OCI-LY3 (cell line): ENCODE results near the gene GJB6.
A peak's percentile ranks its signal among the peaks of the same experiment; 100 is the strongest.

Experiments used
- H2AFZ ChIP-seq: fragments of 200-600, 300-600 bp; shearing (Covaris generic); 2 replicates; pipeline ENCODE4 v1.6.0; 2014; ENCODE audit warnings: antibody characterized with exemption, low read depth, low read length
- H3K27ac ChIP-seq: fragments of 200-600, 300-600 bp; sonication (generic); 2 replicates; pipeline ENCODE4 v1.5.1; 2014; ENCODE audit warnings: mild to moderate bottlenecking, low read length, moderate library complexity, mixed read lengths
- H3K27me3 ChIP-seq: fragments of 200-600, 300-600 bp; sonication (generic); 2 replicates; pipeline ENCODE4 v1.6.1; 2014; ENCODE audit warnings: low read depth, low read length, mixed read lengths
- H3K36me3 ChIP-seq: fragments of 200-600, 300-600 bp; sonication (generic); replicated peaks from 2 replicates; pipeline ENCODE3; 2014; ENCODE audit warnings: low read depth, low read length, mixed read lengths
- H3K4me1 ChIP-seq: fragments of 300-600, 200-600 bp; sonication (generic); 2 replicates; pipeline ENCODE4 v1.6.1; 2014; ENCODE audit warnings: low read length, mixed read lengths
- H3K4me2 ChIP-seq: fragments of 200-600, 300-600 bp; sonication (generic); 2 replicates; pipeline ENCODE4 v1.6.1; 2014; ENCODE audit warnings: low read length, mixed read lengths
- H3K4me3 ChIP-seq: fragments of 300-600, 200-600 bp; sonication (generic); 2 replicates; pipeline ENCODE4 v1.5.1; 2014; ENCODE audit warnings: antibody characterized with exemption, mild to moderate bottlenecking, low read length, moderate library complexity
- H3K79me2 ChIP-seq: fragments of 300-600, 200-600 bp; shearing (Covaris generic); 2 replicates; pipeline ENCODE4 v1.6.1; 2014; ENCODE audit warnings: mild to moderate bottlenecking, low read length, mixed read lengths
- H3K9ac ChIP-seq: fragments of 300-600, 200-600 bp; shearing (Covaris generic); 2 replicates; pipeline ENCODE4 v1.6.0; 2014; ENCODE audit warnings: mild to moderate bottlenecking, low read length, moderate library complexity
- H3K9me3 ChIP-seq: fragments of 200-600, 300-600 bp; shearing (Covaris generic); 2 replicates; pipeline ENCODE4 v1.6.1; 2014; ENCODE audit warnings: low read length, mixed read lengths; ENCODE audit not compliant: insufficient read depth
- H4K20me1 ChIP-seq: fragments of 200-600, 300-600 bp; sonication (generic); 2 replicates; pipeline ENCODE4 v1.6.1; 2016; ENCODE audit warnings: low read length, mixed read lengths; ENCODE audit not compliant: insufficient read depth
- CTCF ChIP-seq: fragments of 200-600, 300-600 bp; sonication (generic); IDR thresholded peaks from 2 replicates; pipeline ENCODE4 v1.5.1; 2014; ENCODE audit warnings: antibody characterized with exemption, low read length, low read depth
- EZH2phosphoT487 ChIP-seq: fragments of 200-600 bp; shearing (Covaris generic); IDR thresholded peaks from 2 replicates; pipeline ENCODE4 v1.6.1; 2018; ENCODE audit warnings: antibody characterized with exemption, mixed run types, low read depth

GJB6 gene

GRCh38 chr13:20190481-20191310, 41.4 kb downstream of the GJB6 start:
- Histone ChIP-seq H3K9ac (no peak overlapping the region), H3K27me3 (peaks cover 14% of the 10 kb centered on the region)

GRCh38 chr13:20190076-20190475, 42.0 kb downstream of the GJB6 start:
- no peak overlapping the region for H3K4me3 ChIP-seq
- H3K4me1 ChIP-seq: no peaks in the 10 kb centered on the region
- no peak overlapping the region for H2AFZ ChIP-seq
- no peak overlapping the region for H3K4me2 ChIP-seq
- TF ChIP-seq EZH2phosphoT487 (no peak), CTCF (no peak)
- no peaks in the 10 kb centered on the region for H3K9me3 ChIP-seq
- H3K79me2 ChIP-seq: no peaks in the 10 kb centered on the region
- peaks cover 9% of the 10 kb centered on the region for H3K27me3 ChIP-seq
- no peaks in the 10 kb centered on the region for H3K36me3 ChIP-seq
- H4K20me1 ChIP-seq: no peaks in the 10 kb centered on the region
- H3K9ac ChIP-seq: no peak overlapping the region
- H3K27ac ChIP-seq: no peak overlapping the region

More at GRCh38 chr13:20190481-20191310, 41.4 kb downstream of the GJB6 start:
- TF ChIP-seq CTCF (no peak), EZH2phosphoT487 (no peak)
- no peaks in the 10 kb centered on the region for H3K9me3 ChIP-seq
- no peaks in the 10 kb centered on the region for H3K79me2 ChIP-seq
- no peaks in the 10 kb centered on the region for H4K20me1 ChIP-seq
- no peaks in the 10 kb centered on the region for H3K36me3 ChIP-seq
- H3K27ac ChIP-seq: no peak overlapping the region
- no peak overlapping the region for H3K4me2 ChIP-seq
- no peak overlapping the region for H2AFZ ChIP-seq
- no peak overlapping the region for H3K4me3 ChIP-seq
- no peaks in the 10 kb centered on the region for H3K4me1 ChIP-seq

GRCh38 chr13:20188667-20189553, 43.2 kb downstream of the GJB6 start:
- H3K4me3 ChIP-seq: no peak overlapping the region
- H4K20me1 ChIP-seq: no peaks in the 10 kb centered on the region
- H3K9ac ChIP-seq: no peak overlapping the region
- no peaks in the 10 kb centered on the region for H3K4me1 ChIP-seq
- no peaks in the 10 kb centered on the region for H3K9me3 ChIP-seq
- no peak overlapping the region for H2AFZ ChIP-seq
- H3K4me2 ChIP-seq: no peak overlapping the region
- no peak overlapping the region for H3K27ac ChIP-seq
- H3K27me3 ChIP-seq: no peaks in the 10 kb centered on the region
- TF ChIP-seq CTCF: peak; percentile 14; the same call in 1 of the 2 replicates
- no peak for TF ChIP-seq EZH2phosphoT487
- H3K36me3 ChIP-seq: no peaks in the 10 kb centered on the region
- no peaks in the 10 kb centered on the region for H3K79me2 ChIP-seq

GRCh38 chr13:20186771-20187170, 45.3 kb downstream of the GJB6 start:
- no peaks in the 10 kb centered on the region for H3K36me3 ChIP-seq
- no peak overlapping the region for H3K4me3 ChIP-seq
- H3K9ac ChIP-seq: no peak overlapping the region
- H3K9me3 ChIP-seq: no peaks in the 10 kb centered on the region
- peaks cover 4% of the 10 kb centered on the region for H3K4me1 ChIP-seq
- TF ChIP-seq CTCF: no peak
- no peak overlapping the region for H3K4me2 ChIP-seq
- no peak overlapping the region for H2AFZ ChIP-seq
- no peaks in the 10 kb centered on the region for H4K20me1 ChIP-seq
- no peaks in the 10 kb centered on the region for H3K27me3 ChIP-seq
- H3K79me2 ChIP-seq: no peaks in the 10 kb centered on the region
- H3K27ac ChIP-seq: no peak overlapping the region
